Endometrium (tissue), 2 donors: Measurements from ENCODE around the gene TUBGCP3.

ENCODE experiments used
- FAIRE-seq: peaks from 2 replicates; lab custom pipeline; 2012; peaks lifted over from hg19 to GRCh38; lab: Jason Lieb, UNC
- donor health status: control.
- donor health status: control.

TUBGCP3 gene

GRCh38 chr13:112616586-112617362 is 28.8 kb upstream of the TUBGCP3 start:
- no peak for FAIRE-seq

- FAIRE-seq = no peak
Measured at GRCh38 chr13:112615391-112615790, 27.4 kb upstream of the TUBGCP3 start.

DNA sequence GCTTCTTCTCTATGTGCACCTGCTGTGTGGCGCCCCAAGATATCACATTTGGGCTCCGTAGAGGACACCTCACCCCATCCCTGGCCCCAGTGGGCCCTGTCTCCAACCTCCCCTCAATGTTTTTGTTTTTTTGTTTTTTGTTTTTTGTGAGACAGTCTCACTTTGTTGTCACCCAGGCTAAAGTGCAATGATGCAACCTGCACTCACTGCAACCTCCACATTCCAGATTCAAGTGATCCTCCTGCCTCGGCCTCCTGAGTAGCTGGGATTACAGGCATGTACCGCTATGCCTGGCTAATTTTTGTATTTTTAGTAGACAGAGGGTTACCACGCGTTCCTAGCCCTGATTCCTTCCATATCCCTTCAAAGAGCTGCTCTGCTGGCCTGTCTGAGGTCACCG is 26.9 kb upstream of the TUBGCP3 start:
- no peak for FAIRE-seq

DNA sequence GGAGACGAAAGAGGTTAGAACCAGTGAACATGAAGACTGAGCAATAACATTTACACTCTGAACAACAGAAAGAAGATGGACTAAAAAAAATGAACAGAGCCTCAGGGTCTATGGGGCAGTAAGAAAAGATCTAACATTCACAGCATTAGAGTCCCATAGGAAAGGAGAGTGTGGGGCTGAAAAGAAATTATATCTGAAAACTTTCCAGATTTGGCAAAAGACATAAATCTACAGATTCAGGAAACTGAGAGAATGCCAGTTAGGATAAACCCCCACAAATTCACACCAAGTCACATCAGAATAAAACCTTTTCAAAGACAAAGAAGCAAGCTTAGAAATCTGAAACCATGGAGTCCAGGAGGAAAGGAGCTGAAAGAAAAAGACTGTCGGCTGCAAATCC is 20.3 kb upstream of the TUBGCP3 start:
- no peak for FAIRE-seq

GRCh38 chr13:112606109-112607001 is 18.4 kb upstream of the TUBGCP3 start:
- FAIRE-seq = no peak

DNA sequence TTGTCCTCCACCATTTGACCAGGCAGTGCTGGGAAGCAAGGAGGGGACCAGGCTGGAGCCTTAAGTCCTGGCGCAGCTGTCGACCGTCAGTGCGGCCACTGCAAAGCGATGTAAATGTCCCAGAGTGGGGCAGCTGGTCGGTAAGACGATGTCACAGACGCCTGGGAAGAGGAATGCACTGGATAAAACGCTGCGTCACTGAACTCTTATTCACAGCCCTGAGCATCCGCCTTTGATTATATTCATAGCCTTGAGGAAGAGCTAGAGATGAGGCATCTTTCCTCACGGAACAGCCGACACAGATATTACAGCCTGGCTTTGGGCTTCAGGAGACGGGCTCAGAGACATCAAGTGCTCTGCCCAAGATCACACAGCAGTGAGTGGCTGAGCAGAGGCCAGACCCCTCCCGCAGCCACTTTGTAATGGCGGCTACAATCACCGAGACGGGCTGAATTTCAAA is 17.6 kb upstream of the TUBGCP3 start:
- no peak for FAIRE-seq

GRCh38 chr13:112603641-112604225 is 15.8 kb upstream of the TUBGCP3 start:
- no peak for FAIRE-seq

DNA sequence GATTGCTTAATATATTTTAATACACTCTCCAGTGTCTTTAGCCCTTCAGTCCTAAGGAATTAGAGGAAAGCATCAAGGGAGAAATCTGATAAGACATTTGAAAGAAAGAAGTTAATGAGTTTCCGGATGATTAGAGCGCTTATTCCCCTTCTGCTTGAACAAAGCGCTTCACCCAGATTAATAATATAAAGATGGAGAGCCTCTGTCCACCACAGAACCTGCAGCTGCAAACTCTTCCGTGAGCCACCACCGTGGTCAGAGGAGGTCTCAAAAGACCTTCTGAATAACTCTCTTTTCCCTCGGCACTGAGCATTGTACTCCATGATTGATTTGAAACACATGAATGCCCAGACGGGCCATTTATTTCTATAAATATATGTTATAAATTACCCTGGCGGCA is 14.2 kb upstream of the TUBGCP3 start:
- no peak for FAIRE-seq

- no peak for FAIRE-seq
Measured at GRCh38 chr13:112601371-112601770, 13.4 kb upstream of the TUBGCP3 start.

DNA sequence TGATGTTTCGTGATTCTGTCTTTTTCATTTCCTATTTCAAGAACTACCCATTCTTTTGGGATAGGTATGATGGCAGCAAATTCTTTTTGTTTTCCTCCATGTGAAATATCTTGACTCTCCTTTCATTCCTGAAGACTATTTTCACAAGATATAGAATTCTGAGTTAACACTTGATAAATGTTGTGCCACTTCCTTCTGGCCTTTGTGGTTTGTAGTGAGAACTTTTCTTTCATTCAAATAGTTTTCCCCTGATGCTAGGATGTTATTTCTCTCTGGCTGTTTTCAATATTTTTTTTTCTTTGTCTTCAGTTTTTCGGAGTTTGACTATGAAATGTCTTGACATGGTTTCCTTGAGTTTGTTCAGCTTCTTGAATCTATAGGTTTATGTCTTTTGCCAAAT is 8.3 kb upstream of the TUBGCP3 start:
- FAIRE-seq = no peak

GRCh38 chr13:112592647-112593046 is 4.7 kb upstream of the TUBGCP3 start:
- no peak for FAIRE-seq

- no peak for FAIRE-seq
Measured at GRCh38 chr13:112592181-112592580, 4.2 kb upstream of the TUBGCP3 start.

DNA sequence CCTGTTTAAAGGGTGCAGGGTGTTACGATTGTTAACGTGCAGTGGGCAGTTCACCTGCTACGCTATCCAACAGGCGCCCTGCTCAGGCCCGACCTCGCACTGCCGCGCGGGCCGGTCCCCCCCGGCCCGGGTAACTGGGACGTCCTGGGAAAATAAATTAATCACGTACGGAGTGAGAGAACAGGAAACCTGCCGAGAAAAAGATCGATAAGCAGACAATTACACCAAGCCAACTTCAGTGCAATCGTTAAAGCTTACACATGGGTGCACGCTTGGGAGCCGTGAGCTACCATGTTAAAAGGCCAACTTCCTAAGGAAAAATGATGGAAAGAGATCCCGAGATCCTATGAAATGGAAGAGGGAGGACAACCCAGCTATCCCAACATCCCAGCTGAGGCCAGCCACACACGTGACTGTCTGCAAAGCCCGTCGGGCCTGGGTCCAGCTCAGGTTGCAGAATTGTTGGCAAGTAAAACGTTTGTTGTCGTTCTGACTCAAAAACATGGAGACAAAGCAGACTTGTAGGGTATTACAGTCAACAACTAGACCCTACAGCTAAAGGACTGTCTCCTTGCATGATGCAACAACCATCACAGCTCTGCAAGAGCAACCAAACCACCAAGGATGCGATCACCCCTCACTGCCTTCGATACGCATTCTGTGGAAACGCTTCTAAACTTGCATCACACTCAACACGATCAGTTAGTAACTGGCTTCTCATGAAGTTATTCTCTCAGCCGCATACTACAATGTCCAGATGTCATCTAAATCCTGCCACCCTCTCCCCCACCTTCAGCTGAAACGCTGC is 741 bp upstream of the TUBGCP3 start:
- no peak for FAIRE-seq

DNA sequence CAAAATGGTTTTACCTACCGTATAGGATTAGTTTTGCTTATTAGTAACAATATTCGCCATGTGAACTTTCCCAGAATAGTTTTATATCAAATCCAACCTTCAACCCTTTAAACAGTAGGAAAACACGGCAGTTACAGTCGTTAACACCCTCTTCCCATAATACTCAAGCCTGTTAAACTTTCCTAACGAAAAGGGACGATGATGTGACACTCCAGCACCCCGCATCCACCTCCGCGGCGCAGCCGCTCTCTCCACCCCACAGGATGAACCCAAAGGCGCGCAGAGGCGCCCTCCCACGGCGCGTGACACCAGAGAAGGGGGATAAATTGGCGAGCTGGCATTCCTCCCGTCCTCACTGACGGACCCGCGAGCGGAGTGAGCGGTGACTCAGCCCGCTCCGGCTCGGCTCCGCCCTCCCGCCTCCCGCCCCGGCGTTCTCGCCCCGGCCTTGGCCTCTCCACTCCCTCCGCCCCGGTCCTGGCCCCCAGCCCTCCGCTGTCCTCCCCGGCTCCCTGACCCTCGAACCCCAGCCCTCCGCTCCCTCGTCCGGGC is 665 bp downstream of the TUBGCP3 start:
- no peak for FAIRE-seq

DNA sequence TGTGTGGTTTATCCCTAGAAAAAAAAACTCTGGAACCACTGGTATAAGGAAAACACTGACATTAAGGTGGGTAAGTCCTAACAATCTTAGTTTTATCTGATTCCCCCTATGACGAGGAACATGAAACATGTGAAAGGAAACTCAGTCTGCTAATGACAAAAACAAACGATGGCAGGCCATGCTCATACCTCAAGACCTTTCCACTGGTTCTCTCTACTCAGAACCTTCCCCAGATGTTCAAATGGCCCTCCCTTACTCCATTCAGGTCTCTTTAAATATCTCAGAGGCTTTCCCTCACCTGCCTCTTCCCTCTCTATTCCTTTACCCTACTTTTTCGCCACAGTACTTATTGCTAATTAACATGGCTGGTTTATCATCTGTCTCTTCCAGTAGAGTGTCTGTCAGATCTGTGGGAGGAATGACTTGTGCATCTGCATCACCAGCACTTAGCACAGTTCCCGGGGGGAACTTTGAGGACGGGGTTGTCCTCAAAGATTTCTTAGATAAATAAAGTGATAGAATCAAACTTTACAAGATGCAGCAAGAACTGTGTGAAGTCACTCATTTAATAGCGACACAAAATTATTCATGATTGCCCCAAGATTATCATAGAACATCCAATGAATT is 1.5 kb downstream of the TUBGCP3 start:
- FAIRE-seq = no peak

- no peak for FAIRE-seq
Measured at GRCh38 chr13:112583592-112584277, 4.2 kb downstream of the TUBGCP3 start.

DNA sequence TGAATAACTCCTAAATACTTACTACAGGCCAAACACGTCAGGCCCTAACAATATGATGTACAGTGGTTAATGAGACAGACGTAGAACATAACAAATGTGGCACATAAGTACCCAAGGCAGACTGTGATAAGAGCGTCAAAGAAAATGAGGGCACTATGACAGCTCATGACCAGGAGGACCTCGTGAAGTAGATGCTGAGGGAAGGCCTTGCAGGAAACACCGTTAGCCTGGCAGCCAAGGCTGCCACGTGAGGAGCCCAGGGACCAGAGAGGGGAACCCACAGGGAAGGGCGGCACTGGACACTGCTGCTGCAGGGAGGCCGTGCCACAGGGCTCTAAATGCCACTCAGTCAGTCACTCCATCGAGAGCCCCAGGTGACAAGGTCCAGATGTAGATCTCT is 5.7 kb downstream of the TUBGCP3 start:
- FAIRE-seq = no peak

- FAIRE-seq = no peak
Measured at GRCh38 chr13:112580912-112581311, 7.0 kb downstream of the TUBGCP3 start.

DNA sequence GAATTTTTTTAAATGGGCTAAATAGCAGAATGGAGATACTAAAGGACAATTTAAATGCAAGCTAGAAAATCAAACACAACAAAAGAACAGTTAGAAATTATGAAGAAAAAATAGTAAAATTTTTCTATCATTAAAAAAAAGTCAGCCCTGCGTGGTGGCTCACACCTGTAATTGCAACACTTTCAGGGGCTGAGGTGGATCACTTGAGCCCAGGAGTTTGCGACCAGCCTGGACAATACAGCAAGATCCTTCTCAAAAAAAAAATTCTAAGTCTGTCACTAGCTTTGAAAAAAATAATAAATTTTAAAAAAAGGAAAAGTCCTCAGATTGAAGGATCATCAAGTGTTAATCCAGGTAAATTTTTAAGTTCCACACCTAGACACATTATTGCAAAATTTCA is 7.7 kb downstream of the TUBGCP3 start:
- no peak for FAIRE-seq

GRCh38 chr13:112579310-112579843 is 8.6 kb downstream of the TUBGCP3 start:
- no peak for FAIRE-seq
